GM23248 (cell line): ENCODE measurements around the gene IFT122.
"Not testable (repeated sequence)": the region's sequence is repeated elsewhere in the genome, so short reads cannot be mapped to it uniquely, and the experiment has no call there.

Experiments used
- EZH2 ChIP-seq: fragments of 200-600 bp; sonication (generic); IDR thresholded peaks from 2 replicates; pipeline ENCODE4 v1.6.1; 2018; ENCODE audit warnings: antibody characterized with exemption, mild to moderate bottlenecking; ENCODE audit not compliant: insufficient read depth, poor library complexity, severe bottlenecking
- EZH2phosphoT487 ChIP-seq: fragments of 200-600 bp; sonication (generic); IDR thresholded peaks from 2 replicates; pipeline ENCODE4 v1.6.1; 2018; ENCODE audit warnings: antibody characterized with exemption, moderate library complexity, mild to moderate bottlenecking, low read depth; ENCODE audit not compliant: insufficient read depth

DNA sequence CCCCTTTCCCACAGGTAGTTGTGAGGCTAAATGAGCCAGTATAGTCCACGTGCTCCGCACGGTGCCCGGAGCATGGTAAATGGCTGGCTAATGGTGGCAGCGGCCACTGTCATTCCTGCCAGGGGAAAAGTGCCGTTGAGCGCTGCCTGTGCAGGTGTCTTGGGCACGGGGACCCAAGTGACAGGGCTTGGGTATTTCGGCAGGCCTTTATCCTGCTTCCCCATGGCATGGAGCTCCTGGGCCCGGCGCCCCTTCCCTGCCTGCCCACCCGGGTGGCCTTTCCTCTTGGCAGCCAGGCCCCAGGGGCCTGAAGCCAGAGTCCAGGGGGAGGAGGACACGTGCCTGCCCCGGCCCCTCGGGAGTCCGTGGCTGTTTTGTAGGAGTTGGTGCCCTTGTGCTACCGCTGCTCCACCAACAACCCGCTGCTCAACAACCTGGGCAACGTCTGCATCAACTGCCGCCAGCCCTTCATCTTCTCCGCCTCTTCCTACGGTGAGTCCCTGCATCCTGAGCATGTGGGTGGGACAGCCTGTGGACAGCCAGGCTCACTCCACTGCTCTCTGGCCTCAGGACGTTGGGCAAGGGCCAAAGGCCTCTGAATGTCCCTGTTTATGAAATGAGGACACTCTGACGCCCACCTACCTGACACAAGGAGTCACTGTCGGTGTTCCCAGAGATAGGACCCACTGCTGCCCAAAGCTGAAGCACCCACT is 75.2 kb downstream of the IFT122 start:
- TF ChIP-seq EZH2, EZH2phosphoT487: not testable (repeated sequence)
